MCF 10A (cell line): ENCODE measurements around the gene ZNF598. TPM values are rescaled to one million over a fixed set of nuclear protein-coding genes. Genes with fewer than 3 reads are reported as not detected.

Source experiments
- BruUV-seq: library from RNA; stranded (reverse); fragments of 400-500 nt; replicated peaks from 2 replicates; lab custom pipeline; 2021; lab: Mats Ljungman, UMichigan
- CTCF ChIA-PET: fragments of 300-600 bp; sonication (Branson Sonifier 250); formaldehyde crosslinking; extraction: SDS; loops from one replicate; lab custom pipeline; 2021; ENCODE audit warnings: antibody characterized with exemption, inconsistent platforms; lab: Yijun Ruan, JAX
- POLR2A ChIA-PET: fragments of 300-600, 350-650 bp; sonication (Branson Sonifier 250); formaldehyde crosslinking; extraction: SDS; loops from one replicate; lab custom pipeline; 2020; ENCODE audit warnings: antibody characterized with exemption, inconsistent platforms; lab: Yijun Ruan, JAX
- DNase-seq: peaks from one replicate; pipeline ENCODE4 v3.0.0-alpha.2; 2018; ENCODE audit not compliant: unreplicated experiment
- H3K27ac Mint-ChIP-seq: one replicate; pipeline ENCODE4 v1.8.0; 2022; ENCODE audit warnings: mild to moderate bottlenecking, low read depth, mixed read lengths; ENCODE audit not compliant: unreplicated experiment
- H3K27me3 Mint-ChIP-seq: one replicate; pipeline ENCODE4 v1.8.0; 2022; ENCODE audit warnings: mixed read lengths; ENCODE audit not compliant: insufficient read depth, unreplicated experiment
- H3K36me3 Mint-ChIP-seq: one replicate; pipeline ENCODE4 v1.8.0; 2022; ENCODE audit warnings: mild to moderate bottlenecking, moderate library complexity, mixed read lengths; ENCODE audit not compliant: insufficient read depth, unreplicated experiment
- H3K4me1 Mint-ChIP-seq: one replicate; pipeline ENCODE4 v1.8.0; 2022; ENCODE audit warnings: mixed read lengths; ENCODE audit not compliant: insufficient read depth, unreplicated experiment
- H3K4me3 Mint-ChIP-seq: one replicate; pipeline ENCODE4 v1.8.0; 2022; ENCODE audit warnings: mild to moderate bottlenecking, moderate library complexity, mixed read lengths; ENCODE audit not compliant: unreplicated experiment
- H3K9me3 Mint-ChIP-seq: one replicate; pipeline ENCODE4 v1.8.0; 2022; ENCODE audit warnings: mixed read lengths; ENCODE audit not compliant: unreplicated experiment
- intact Hi-C: fragments of 100-400 bp; cut with micrococcal nuclease; formaldehyde crosslinking; loops from 2 replicates; pipeline ENCODE4 v1.14.1; 2022
- total RNA-seq: library from RNA; stranded (reverse); gene quantifications from 2 replicates; pipeline ENCODE4 v1.2.3, GENCODE V29; 2022
- TF ChIP-seq, protein P1 (sequence below): fragments of 200-600 bp; IDR thresholded peaks from one replicate; pipeline ENCODE4 v1.8.0; 2022; ENCODE audit warnings: antibody characterized with exemption, mild to moderate bottlenecking; ENCODE audit not compliant: unreplicated experiment

ZNF598 gene
- total RNA-seq, 1 experiment from 2014 or later: 252 TPM

DNA sequence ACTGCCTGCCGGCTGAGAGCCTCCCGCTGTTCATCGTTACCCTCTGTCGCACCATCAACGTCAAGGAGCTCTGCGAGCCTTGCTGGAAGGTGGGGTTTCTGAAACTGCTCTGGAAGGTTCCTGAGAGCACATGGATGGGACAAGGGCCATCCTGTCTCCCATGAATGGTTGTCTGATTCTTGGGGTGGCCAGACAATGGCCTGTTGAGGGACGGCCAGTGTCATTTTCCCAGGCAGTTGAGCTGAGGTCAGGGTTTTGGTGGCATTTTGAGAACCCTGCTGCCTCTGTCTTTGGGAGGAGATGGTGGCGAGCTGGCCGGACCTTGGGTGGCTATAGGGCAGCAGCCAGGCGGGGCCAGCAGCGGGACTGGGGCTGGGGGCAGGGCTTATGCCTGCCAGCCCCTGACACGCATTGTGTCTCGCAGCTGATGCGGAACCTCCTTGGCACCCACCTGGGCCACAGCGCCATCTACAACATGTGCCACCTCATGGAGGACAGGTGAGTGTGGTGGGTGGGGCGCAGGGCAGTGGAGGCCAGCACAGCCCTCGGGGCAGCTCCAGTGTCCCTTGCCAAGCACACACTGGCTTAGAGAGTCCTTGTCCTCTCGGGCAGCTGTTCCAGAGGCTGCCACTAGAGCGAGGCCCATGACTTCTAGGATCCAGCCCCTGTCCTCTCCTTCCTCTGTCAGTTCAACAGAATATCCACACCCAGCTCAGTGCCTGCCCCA lies 47.2 kb upstream of the ZNF598 start:
- BruUV-seq: no TSS peak
- Mint-ChIP-seq H3K36me3 (peaks cover 29% of the 10 kb centered on the region), H3K4me3 (no peak overlapping the region), H3K27me3 (no peaks in the 10 kb centered on the region), H3K4me1 (no peaks in the 10 kb centered on the region), H3K9me3 (no peaks in the 10 kb centered on the region), H3K27ac (no peak overlapping the region)
- CTCF ChIA-PET: interaction anchor here (0.6 to 1.6 kb wide), 4 partner anchors 10 to 355 kb away, joined by 3 to 5 read pairs (median 4); no protein-coding TSS in a partner anchor
- POLR2A ChIA-PET: interaction anchor here (1.0 to 2.0 kb wide), 2 partner anchors 9 to 79 kb away, joined by 3 to 13 read pairs; partner anchors contain the start of genes NTHL1, PKD1 and TSC2
- DNase-seq: no peak
- TF ChIP-seq, protein P1, sequence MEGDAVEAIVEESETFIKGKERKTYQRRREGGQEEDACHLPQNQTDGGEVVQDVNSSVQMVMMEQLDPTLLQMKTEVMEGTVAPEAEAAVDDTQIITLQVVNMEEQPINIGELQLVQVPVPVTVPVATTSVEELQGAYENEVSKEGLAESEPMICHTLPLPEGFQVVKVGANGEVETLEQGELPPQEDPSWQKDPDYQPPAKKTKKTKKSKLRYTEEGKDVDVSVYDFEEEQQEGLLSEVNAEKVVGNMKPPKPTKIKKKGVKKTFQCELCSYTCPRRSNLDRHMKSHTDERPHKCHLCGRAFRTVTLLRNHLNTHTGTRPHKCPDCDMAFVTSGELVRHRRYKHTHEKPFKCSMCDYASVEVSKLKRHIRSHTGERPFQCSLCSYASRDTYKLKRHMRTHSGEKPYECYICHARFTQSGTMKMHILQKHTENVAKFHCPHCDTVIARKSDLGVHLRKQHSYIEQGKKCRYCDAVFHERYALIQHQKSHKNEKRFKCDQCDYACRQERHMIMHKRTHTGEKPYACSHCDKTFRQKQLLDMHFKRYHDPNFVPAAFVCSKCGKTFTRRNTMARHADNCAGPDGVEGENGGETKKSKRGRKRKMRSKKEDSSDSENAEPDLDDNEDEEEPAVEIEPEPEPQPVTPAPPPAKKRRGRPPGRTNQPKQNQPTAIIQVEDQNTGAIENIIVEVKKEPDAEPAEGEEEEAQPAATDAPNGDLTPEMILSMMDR: no peak
- intact Hi-C loops: loop anchor here (2.0 kb wide), 1 partner anchor 34 kb away; no protein-coding TSS in a partner anchor

DNA sequence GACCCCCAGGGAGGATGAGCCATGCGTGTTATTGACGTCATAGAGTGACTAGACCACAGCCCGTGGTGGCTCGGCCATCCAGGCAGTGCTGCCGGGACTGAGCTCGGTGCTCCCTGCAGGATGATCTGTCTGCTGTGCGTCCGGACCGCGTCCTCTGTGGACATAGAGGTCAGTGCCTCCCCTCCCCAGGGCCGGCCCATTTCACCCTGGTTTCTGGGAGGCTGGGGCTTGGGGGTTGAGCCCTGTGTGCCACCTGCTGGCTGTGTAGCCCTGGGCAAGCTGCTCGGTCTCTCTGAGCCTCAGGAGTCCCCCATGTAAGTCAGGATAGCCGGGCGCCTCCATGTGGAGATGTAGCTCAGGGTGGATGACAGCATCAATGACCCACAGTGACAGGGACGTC lies 46.5 kb upstream of the ZNF598 start:
- DNase-seq: no peak
- Mint-ChIP-seq H3K4me3 (no peak overlapping the region), H3K27ac (no peak overlapping the region), H3K4me1 (no peaks in the 10 kb centered on the region), H3K27me3 (no peaks in the 10 kb centered on the region), H3K36me3 (peaks cover 31% of the 10 kb centered on the region), H3K9me3 (no peaks in the 10 kb centered on the region)
- TF ChIP-seq, protein P1: no peak
- BruUV-seq: no TSS peak
- CTCF ChIA-PET: interaction anchor here (0.9 to 1.6 kb wide), 2 partner anchors 9 to 21 kb away, joined by 5 to 6 read pairs; no protein-coding TSS in a partner anchor
- POLR2A ChIA-PET: interaction anchor here (1.0 to 2.0 kb wide), 2 partner anchors 8 to 80 kb away, joined by 3 to 13 read pairs; partner anchors contain the start of genes NTHL1, PKD1 and TSC2
- intact Hi-C loops: loop anchor here (2.0 kb wide), 1 partner anchor 33 kb away; no protein-coding TSS in a partner anchor

DNA sequence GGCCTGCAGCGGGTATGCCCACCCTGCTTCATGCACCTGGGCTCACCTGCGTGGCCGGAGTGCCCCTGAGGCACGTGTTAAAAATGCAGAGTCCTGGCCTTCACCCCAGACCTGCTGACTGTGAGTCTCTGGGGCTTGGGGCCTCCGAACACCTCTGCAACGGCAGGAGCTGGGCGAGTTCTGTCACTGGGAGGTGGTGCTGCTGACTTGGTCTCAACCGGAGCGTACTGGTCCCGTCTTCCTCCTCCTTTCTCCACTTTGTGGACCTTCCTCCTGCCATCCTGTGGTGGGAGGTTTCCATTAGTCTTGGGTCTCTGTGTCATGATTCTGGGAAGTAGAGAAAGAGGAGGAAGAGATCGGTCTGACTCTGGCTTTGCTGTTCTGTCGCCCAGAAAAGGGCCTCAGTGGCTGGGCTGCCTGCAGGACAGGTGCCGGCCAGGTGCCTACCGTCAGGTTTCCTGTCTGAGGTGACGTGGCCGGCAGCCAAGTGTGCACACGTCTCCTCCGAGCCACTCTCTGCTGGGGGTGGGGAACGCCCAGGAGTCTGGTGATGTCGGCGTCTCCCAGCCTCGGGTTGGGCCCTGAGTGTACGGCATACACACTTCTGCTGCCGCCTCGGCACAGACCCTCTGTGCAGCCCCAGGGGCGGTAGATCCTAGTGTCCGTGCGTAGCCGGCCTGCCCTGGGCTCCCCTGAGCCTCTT lies 45.1 kb upstream of the ZNF598 start:
- intact Hi-C loops: no loop called here
- peaks cover 38% of the 10 kb centered on the region for H3K36me3 Mint-ChIP-seq
- no peaks in the 10 kb centered on the region for H3K27me3 Mint-ChIP-seq
- TF ChIP-seq, protein P1: no peak
- no TSS peak for BruUV-seq
- POLR2A ChIA-PET: no interaction called here
- H3K4me3 Mint-ChIP-seq: no peak overlapping the region
- no peaks in the 10 kb centered on the region for H3K9me3 Mint-ChIP-seq
- CTCF ChIA-PET: interaction anchor here (0.6 kb wide), 1 partner anchor 140 kb away, joined by 3 read pairs; no protein-coding TSS in a partner anchor
- H3K4me1 Mint-ChIP-seq: no peaks in the 10 kb centered on the region
- H3K27ac Mint-ChIP-seq: no peak overlapping the region
- no peak for DNase-seq

DNA sequence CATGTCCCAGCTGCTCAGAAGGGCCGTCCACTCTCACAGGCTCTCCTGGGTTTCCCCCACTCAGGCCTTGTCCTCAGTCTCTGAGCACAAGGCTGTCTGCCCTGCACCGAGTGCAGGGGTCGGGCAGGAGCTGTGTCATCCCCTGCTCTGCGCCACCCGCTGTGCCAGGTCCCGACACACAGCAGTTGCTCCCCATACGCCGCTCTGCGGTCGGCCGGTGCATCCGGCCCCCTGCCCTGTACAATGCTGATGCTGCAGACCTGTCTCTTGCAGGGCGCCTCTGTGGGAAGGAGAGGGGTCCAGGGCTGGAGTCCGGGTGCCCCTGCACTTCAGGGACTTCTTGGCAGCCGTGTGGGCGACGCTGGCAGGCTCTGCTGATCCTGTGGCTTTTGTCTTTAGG lies 44.3 kb upstream of the ZNF598 start:
- H3K36me3 Mint-ChIP-seq: peaks cover 38% of the 10 kb centered on the region
- no peak overlapping the region for H3K27ac Mint-ChIP-seq
- TF ChIP-seq, protein P1: no peak
- ChIA-PET POLR2A (interaction anchor here (0.5 kb wide), 1 partner anchor 85 kb away, joined by 3 read pairs; no protein-coding TSS in a partner anchor), CTCF (no interaction called here)
- H3K4me1 Mint-ChIP-seq: no peaks in the 10 kb centered on the region
- intact Hi-C loops: no loop called here
- no peak for DNase-seq
- H3K27me3 Mint-ChIP-seq: no peaks in the 10 kb centered on the region
- BruUV-seq: no TSS peak
- no peak overlapping the region for H3K4me3 Mint-ChIP-seq
- H3K9me3 Mint-ChIP-seq: no peaks in the 10 kb centered on the region
